Panc1 (cell line): ENCODE results near the gene FARSA. TPM values are rescaled to one million over a fixed set of nuclear protein-coding genes. Genes with fewer than 3 reads are reported as not detected.

ENCODE experiments used
- ATAC-seq: fragments of 200-7000 bp; cut with Tn5 transposase; 2 replicates; pipeline ENCODE4 v1.9.1; 2020; ENCODE audit warnings: mild to moderate bottlenecking, moderate library complexity
- BruUV-seq: library from RNA; stranded (reverse); fragments of 400-500 nt; replicated peaks from 2 replicates; lab custom pipeline; 2021; lab: Mats Ljungman, UMichigan
- CTCF ChIA-PET: fragments of 300-600 bp; sonication (Branson Sonifier 250); formaldehyde crosslinking; loops from one replicate; lab custom pipeline; 2022; ENCODE audit warnings: antibody characterized with exemption; lab: Charles Lee
- POLR2A ChIA-PET: fragments of 300-600 bp; sonication (Branson Sonifier 250); formaldehyde crosslinking; loops from one replicate; lab custom pipeline; 2022; ENCODE audit warnings: antibody characterized with exemption; lab: Charles Lee
- DNase-seq: peaks from one replicate; pipeline ENCODE4 v3.0.0-alpha.2; 2010; ENCODE audit warnings: low read depth, low spot score
- H3K27ac ChIP-seq: 2 replicates; pipeline ENCODE4 v1.5.1; 2011; ENCODE audit warnings: mild to moderate bottlenecking, low read length, inconsistent platforms
- H3K27me3 ChIP-seq: fragments of 200-500 bp; sonication (Bioruptor generic); 2 replicates; pipeline ENCODE4 v1.6.0; 2014; ENCODE audit warnings: low read length, inconsistent platforms; ENCODE audit not compliant: control insufficient read depth, insufficient read depth
- H3K36me3 ChIP-seq: fragments of 200-500 bp; sonication (Bioruptor generic); 2 replicates; pipeline ENCODE4 v1.5.1; 2014; ENCODE audit warnings: inconsistent platforms, mild to moderate bottlenecking, low read length, moderate library complexity; ENCODE audit not compliant: control insufficient read depth, insufficient read depth
- H3K4me1 ChIP-seq: 2 replicates; pipeline ENCODE4 v1.5.1; 2011; ENCODE audit warnings: inconsistent platforms, mild to moderate bottlenecking, low read length, moderate library complexity; ENCODE audit not compliant: control insufficient read depth, insufficient read depth
- H3K4me3 ChIP-seq, 2 experiments: 2 replicates each; pipeline ENCODE4 v1.5.1; 2011 to 2012; ENCODE audit warnings: low read depth in 2 of 2, low read length in 2 of 2, mild to moderate bottlenecking in 2 of 2, inconsistent platforms in 1 of 2, moderate library complexity in 1 of 2
- H3K9me3 ChIP-seq: fragments of 200-500 bp; sonication (Bioruptor generic); 2 replicates; pipeline ENCODE4 v1.5.1; 2014; ENCODE audit warnings: low read depth, mild to moderate bottlenecking, inconsistent platforms, low read length, moderate library complexity; ENCODE audit not compliant: control insufficient read depth, insufficient read depth
- CTCF ChIP-seq: fragments of 450-650 bp; IDR thresholded peaks from 2 replicates; pipeline ENCODE4 v1.5.1; 2017; ENCODE audit warnings: mild to moderate bottlenecking
- POLR2AphosphoS5 ChIP-seq: IDR thresholded peaks from 2 replicates; pipeline ENCODE4 v1.6.1; 2012; ENCODE audit warnings: mild to moderate bottlenecking, low read depth, low read length, moderate library complexity
- REST ChIP-seq, 2 experiments: IDR thresholded peaks; 2 replicates each; pipeline ENCODE4 v1.6.1; 2011 to 2012; ENCODE audit warnings: low read depth in 2 of 2, control low read depth in 1 of 2, low read length in 1 of 2, mild to moderate bottlenecking in 1 of 2, moderate library complexity in 1 of 2; ENCODE audit not compliant: insufficient read depth in 1 of 2
- SIN3A ChIP-seq: IDR thresholded peaks from 2 replicates; pipeline ENCODE4 v1.6.1; 2012; ENCODE audit warnings: low read depth, mild to moderate bottlenecking, low read length, moderate library complexity, borderline replicate concordance; ENCODE audit not compliant: insufficient read depth
- TCF7L2 ChIP-seq: IDR thresholded peaks from 2 replicates; pipeline ENCODE4 v1.6.1; 2011; ENCODE audit warnings: mild to moderate bottlenecking, low read depth, low read length, inconsistent platforms
- in situ Hi-C: cut with HindIII; loops from 2 replicates; pipeline ENCODE4 v1.10.0; 2016; ENCODE audit warnings: low sequenced_read_pairs, low pct_unique_long_range_greater_than_20kb
- intact Hi-C: fragments of 100-400 bp; cut with micrococcal nuclease; formaldehyde crosslinking; loops from one replicate; pipeline ENCODE4 v1.10.0; 2022; ENCODE audit not compliant: unreplicated experiment
- total RNA-seq: library from RNA; stranded (reverse); gene quantifications from one replicate; pipeline ENCODE4 v1.2.1, GENCODE V29; 2021; ENCODE audit not compliant: unreplicated experiment

The FARSA gene
- total RNA-seq, 1 experiment from 2014 or later = 80.3 TPM

GRCh38 chr19:12875086-12875485 lies 58.4 kb downstream of the FARSA start:
- ChIA-PET POLR2A (no interaction called here), CTCF (no interaction called here)
- Histone ChIP-seq H3K4me1 (no peaks in the 10 kb centered on the region), H3K36me3 (no peaks in the 10 kb centered on the region), H3K9me3 (no peaks in the 10 kb centered on the region), H3K27ac (no peak overlapping the region), H3K4me3 (no peak overlapping the region), H3K27me3 (no peaks in the 10 kb centered on the region)
- in situ Hi-C loops (no loop called here), intact Hi-C loops (no loop called here)
- no TSS peak for BruUV-seq
- no peak for ATAC-seq
- DNase-seq = no peak
- no peak for TF ChIP-seq TCF7L2

- no peaks in the 10 kb centered on the region for H3K36me3 ChIP-seq
- TF ChIP-seq SIN3A (no peak), REST (IDR thresholded peaks at IDR 0.05; ENCODE audit: insufficient read depth in 1 of 2, low read depth in 2 of 2, low read length in 1 of 2) (no peak), TCF7L2 (no peak), POLR2AphosphoS5 (no peak), CTCF (no peak)
- H3K4me1 ChIP-seq = no peaks in the 10 kb centered on the region
- no peak overlapping the region for H3K27ac ChIP-seq
- H3K27me3 ChIP-seq = no peaks in the 10 kb centered on the region
- no peaks in the 10 kb centered on the region for H3K9me3 ChIP-seq
- ATAC-seq (no peak), DNase-seq (no peak)
- ChIA-PET POLR2A (no interaction called here), CTCF (interaction anchor here (0.7 kb wide), 1 partner anchor 160 kb away, joined by 3 read pairs; no protein-coding TSS in a partner anchor)
- intact Hi-C loops = no loop called here
- in situ Hi-C loops = no loop called here
- no peak overlapping the region for H3K4me3 ChIP-seq
- no TSS peak for BruUV-seq
These were observed 59.4 kb downstream of the FARSA start for GRCh38 chr19:12873891-12874745.
